ENCODE results near the gene LAMA2.

Gene LAMA2

GRCh38 chr6:129262661-129263060, 379.7 kb downstream of the LAMA2 start:
- no peak for FAIRE-seq
- no peak for DNase-seq (ENCODE audit: low spot score)

GRCh38 chr6:129263176-129263575, 380.2 kb downstream of the LAMA2 start:
- DNase-seq (ENCODE audit: low spot score) = no peak
- no peak for FAIRE-seq

GRCh38 chr6:129264480-129265045, 381.6 kb downstream of the LAMA2 start:
- FAIRE-seq (no peak), DNase-seq (ENCODE audit: low spot score) (no peak)

- FAIRE-seq (no peak), DNase-seq (ENCODE audit: low spot score) (no peak)
These were observed 384.1 kb downstream of the LAMA2 start for GRCh38 chr6:129267028-129267427.

- no peak for DNase-seq (ENCODE audit: low spot score)
- FAIRE-seq = no peak
These were observed 386.1 kb downstream of the LAMA2 start for GRCh38 chr6:129269076-129269475.

GRCh38 chr6:129269891-129270290, 387.0 kb downstream of the LAMA2 start:
- FAIRE-seq (no peak), DNase-seq (ENCODE audit: low spot score) (no peak)

- DNase-seq (ENCODE audit: low spot score) (no peak), FAIRE-seq (no peak)
These were observed 387.5 kb downstream of the LAMA2 start for GRCh38 chr6:129270450-129270849.

- no peak for FAIRE-seq
- DNase-seq (ENCODE audit: low spot score) = no peak
These were observed 390.2 kb downstream of the LAMA2 start for GRCh38 chr6:129273161-129273560.

- FAIRE-seq (no peak), DNase-seq (ENCODE audit: low spot score) (no peak)
These were observed 393.5 kb downstream of the LAMA2 start for GRCh38 chr6:129276461-129276860.

GRCh38 chr6:129276986-129277385, 394.0 kb downstream of the LAMA2 start:
- DNase-seq (ENCODE audit: low spot score) (no peak), FAIRE-seq (no peak)

GRCh38 chr6:129279343-129280292, 396.7 kb downstream of the LAMA2 start:
- DNase-seq (ENCODE audit: low spot score) (no peak), FAIRE-seq (no peak)

GRCh38 chr6:129280293-129280644, 397.3 kb downstream of the LAMA2 start:
- DNase-seq (ENCODE audit: low spot score) = no peak
- no peak for FAIRE-seq

GRCh38 chr6:129280749-129281148, 397.8 kb downstream of the LAMA2 start:
- no peak for FAIRE-seq
- DNase-seq (ENCODE audit: low spot score) = no peak

GRCh38 chr6:129281168-129281796, 398.3 kb downstream of the LAMA2 start:
- DNase-seq (ENCODE audit: low spot score) (no peak), FAIRE-seq (no peak)

GRCh38 chr6:129282019-129282418, 399.1 kb downstream of the LAMA2 start:
- FAIRE-seq = no peak
- no peak for DNase-seq (ENCODE audit: low spot score)

- FAIRE-seq = no peak
- DNase-seq (ENCODE audit: low spot score) = no peak
These were observed 401.3 kb downstream of the LAMA2 start for GRCh38 chr6:129284225-129284624.

- FAIRE-seq = no peak
- no peak for DNase-seq (ENCODE audit: low spot score)
These were observed 404.6 kb downstream of the LAMA2 start for GRCh38 chr6:129287231-129288177.

GRCh38 chr6:129289442-129289841, 406.5 kb downstream of the LAMA2 start:
- no peak for DNase-seq (ENCODE audit: low spot score)
- no peak for FAIRE-seq

GRCh38 chr6:129292836-129293235, 409.9 kb downstream of the LAMA2 start:
- DNase-seq (ENCODE audit: low spot score) = no peak
- FAIRE-seq = no peak

- no peak for FAIRE-seq
These were observed 414.7 kb downstream of the LAMA2 start for GRCh38 chr6:129297592-129297991.

GRCh38 chr6:129302671-129303070, 419.7 kb downstream of the LAMA2 start:
- no peak for DNase-seq (ENCODE audit: low spot score)
- no peak for FAIRE-seq

More at GRCh38 chr6:129297592-129297991, 414.7 kb downstream of the LAMA2 start:
- no peak for DNase-seq (ENCODE audit: low spot score)
